GM12892 (cell line): ENCODE results near the gene EVI5L. TPM values are rescaled to one million over a fixed set of nuclear protein-coding genes. Genes with fewer than 3 reads are reported as not detected.
A peak's percentile ranks its signal among the peaks of the same experiment; 100 is the strongest.
"Not testable (repeated sequence)": the region's sequence is repeated elsewhere in the genome, so short reads cannot be mapped to it uniquely, and the experiment has no call there.

ENCODE experiments used
- DNase-seq: peaks from one replicate; pipeline ENCODE4 v3.0.0; 2011; ENCODE audit not compliant: insufficient read length
- FAIRE-seq: peaks from 2 replicates; lab custom pipeline; 2011; peaks lifted over from hg19 to GRCh38; lab: Jason Lieb, UNC
- POLR2A ChIP-seq: IDR thresholded peaks from 2 replicates; pipeline ENCODE4 v1.6.1; 2011; ENCODE audit warnings: low read depth, low read length, control low read depth
- POLR2AphosphoS5 ChIP-seq: IDR thresholded peaks from 2 replicates; pipeline ENCODE4 v1.6.1; 2011; ENCODE audit warnings: low read depth, low read length, control low read depth
- TAF1 ChIP-seq: IDR thresholded peaks from 2 replicates; pipeline ENCODE4 v1.6.1; 2011; ENCODE audit warnings: low read depth, mild to moderate bottlenecking, control low read depth, low read length, borderline replicate concordance
- polyA plus RNA-seq: library from polyadenylated mRNA; unstranded; fragments of >200 nt; gene quantifications from one replicate; pipeline ENCODE4 v1.2.1, GENCODE V29; 2012; ENCODE audit warnings: missing spikeins, inconsistent platforms; ENCODE audit not compliant: missing spikeins

EVI5L gene
- polyA plus RNA-seq = 7.0 TPM

- peak; percentile 100 for FAIRE-seq
- DNase-seq = peak; percentile 99
- TF ChIP-seq POLR2A (no peak), TAF1 (no peak; the same call in 1 of the 2 replicates), POLR2AphosphoS5 (no peak)
Measured at GRCh38 chr19:7829561-7830271, at the start of gene EVI5L. TSS of gene EVI5L (plus strand) at chr19:7830218. CDS start at chr19:7846543, 16,325 bp downstream.

DNA sequence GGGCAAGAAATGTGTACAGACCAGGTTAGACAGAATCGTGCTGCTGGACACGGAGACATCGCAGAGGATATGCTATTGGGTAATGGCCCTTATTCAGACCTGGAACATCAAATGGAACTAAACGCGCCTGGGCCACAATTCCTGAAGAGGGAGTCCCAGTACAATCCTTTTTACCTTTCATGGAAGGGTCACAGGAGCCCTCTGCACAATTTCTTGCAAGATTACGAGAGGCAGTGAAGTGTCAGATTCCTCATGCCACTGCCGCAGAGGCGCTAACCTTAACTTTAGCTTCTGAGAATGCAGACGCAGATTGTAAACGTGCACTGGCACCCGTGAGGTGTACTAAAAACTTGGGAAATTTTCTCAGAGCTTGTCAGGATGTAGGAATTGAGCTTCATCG lies 48.9 kb upstream of the EVI5L start:
- DNase-seq (no peak), FAIRE-seq (no peak)
- TF ChIP-seq POLR2AphosphoS5 (no peak), POLR2A (no peak), TAF1 (no peak)

- TF ChIP-seq POLR2A = no peak
- TF ChIP-seq TAF1 = no peak
- DNase-seq (no peak), FAIRE-seq (no peak)
Measured at GRCh38 chr19:7783991-7784423, 46.0 kb upstream of the EVI5L start.

DNA sequence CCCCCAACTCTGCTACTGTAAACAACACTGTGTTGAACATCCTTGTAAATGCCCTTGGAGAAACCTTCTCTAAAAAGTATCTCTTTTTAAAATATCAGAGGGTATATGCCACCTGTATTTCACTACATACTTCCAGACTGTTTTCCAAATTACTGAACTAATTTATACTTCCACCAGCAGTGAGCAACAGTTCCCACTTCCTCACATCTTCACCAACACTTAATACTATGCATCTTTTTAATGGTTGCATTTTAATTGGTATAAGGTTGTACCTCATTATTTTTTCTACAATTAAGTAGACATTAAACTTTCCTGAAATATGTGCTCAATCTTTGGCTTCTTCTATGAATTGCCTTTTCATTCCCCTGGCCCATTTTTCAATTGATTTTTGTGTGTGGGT lies 45.2 kb upstream of the EVI5L start:
- no peak for FAIRE-seq
- DNase-seq = no peak
- TF ChIP-seq POLR2AphosphoS5 (no peak), POLR2A (no peak), TAF1 (no peak)

DNA sequence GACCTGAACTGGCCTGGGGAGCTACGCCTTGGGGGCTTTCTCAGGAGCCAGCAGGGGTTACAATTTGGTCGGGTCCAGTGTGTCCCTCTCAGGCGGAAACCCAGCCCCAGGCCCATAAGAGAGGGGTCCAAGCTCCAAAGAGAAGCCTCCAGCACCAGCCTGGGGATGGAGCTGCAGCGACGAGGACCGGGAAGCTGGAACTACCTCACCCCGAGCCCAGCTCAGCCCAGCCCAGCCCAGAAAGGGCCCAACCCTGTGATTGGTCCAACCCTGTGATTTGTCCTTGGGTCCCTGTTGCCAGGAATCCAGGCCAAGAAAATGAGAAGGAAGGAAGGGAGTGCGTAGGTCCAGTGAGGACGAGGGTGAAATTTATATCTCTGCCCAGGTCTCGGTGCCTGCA lies 42.9 kb upstream of the EVI5L start:
- TF ChIP-seq POLR2AphosphoS5 (no peak), POLR2A (no peak), TAF1 (no peak)
- no peak for FAIRE-seq

GRCh38 chr19:7787602-7788177 lies 42.3 kb upstream of the EVI5L start:
- FAIRE-seq (no peak), DNase-seq (no peak)

More for the DNA sequence above, 42.9 kb upstream of the EVI5L start:
- DNase-seq = no peak

GRCh38 chr19:7788178-7788932 lies 41.7 kb upstream of the EVI5L start:
- TF ChIP-seq POLR2A = no peak
- TF ChIP-seq TAF1 = no peak
- TF ChIP-seq POLR2AphosphoS5 = no peak
- no peak for DNase-seq
- no peak for FAIRE-seq

More at GRCh38 chr19:7787602-7788177, 42.3 kb upstream of the EVI5L start:
- TF ChIP-seq TAF1 = no peak
- TF ChIP-seq POLR2A = no peak
- no peak for TF ChIP-seq POLR2AphosphoS5

- DNase-seq = no peak
- TF ChIP-seq POLR2AphosphoS5 = no peak
- no peak for TF ChIP-seq POLR2A
- no peak for TF ChIP-seq TAF1
- no peak for FAIRE-seq
Measured at GRCh38 chr19:7788933-7789323, 41.1 kb upstream of the EVI5L start.

DNA sequence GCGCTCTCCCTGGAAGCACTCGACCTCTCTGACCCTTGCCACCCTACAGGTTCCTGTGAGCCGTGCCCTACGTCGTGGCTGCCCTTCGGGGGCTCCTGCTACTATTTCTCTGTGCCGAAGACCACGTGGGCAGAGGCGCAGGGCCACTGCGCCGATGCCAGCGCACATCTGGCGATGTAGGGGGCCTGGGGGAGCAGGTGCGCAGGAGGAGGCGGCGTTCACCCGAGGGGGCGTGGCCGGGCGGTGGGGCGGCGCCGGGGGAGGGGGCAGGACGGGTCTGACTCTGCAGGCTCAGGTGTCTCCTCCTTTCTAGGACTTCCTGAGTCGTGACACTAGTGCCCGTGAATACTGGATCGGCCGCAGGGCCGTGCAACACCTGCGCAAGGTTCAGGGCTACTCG lies 40.6 kb upstream of the EVI5L start:
- no peak for TF ChIP-seq POLR2A
- no peak for TF ChIP-seq TAF1
- TF ChIP-seq POLR2AphosphoS5 = no peak
- DNase-seq (no peak), FAIRE-seq (no peak)

DNA sequence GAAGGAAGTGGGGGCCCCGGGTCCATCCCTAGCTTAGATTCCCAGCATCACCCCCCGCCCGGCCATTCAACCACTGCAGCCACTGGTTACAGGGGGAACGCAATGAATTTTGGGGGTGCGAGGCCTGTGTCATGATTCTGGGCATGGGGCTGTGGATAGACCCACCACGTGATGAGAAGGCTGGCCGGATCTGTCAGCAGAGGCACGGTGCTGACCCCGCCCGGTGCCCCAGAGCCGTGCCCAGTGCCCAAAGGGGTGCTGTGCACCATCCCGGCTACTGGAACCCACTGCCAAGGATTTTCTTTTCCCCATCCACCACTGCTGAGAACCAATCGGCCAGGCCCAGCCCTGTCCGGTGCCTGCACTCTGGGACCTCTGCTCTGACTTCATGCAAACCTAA lies 39.6 kb upstream of the EVI5L start:
- no peak for DNase-seq
- FAIRE-seq = no peak
- no peak for TF ChIP-seq POLR2A
- TF ChIP-seq TAF1 = no peak
- TF ChIP-seq POLR2AphosphoS5 = no peak

DNA sequence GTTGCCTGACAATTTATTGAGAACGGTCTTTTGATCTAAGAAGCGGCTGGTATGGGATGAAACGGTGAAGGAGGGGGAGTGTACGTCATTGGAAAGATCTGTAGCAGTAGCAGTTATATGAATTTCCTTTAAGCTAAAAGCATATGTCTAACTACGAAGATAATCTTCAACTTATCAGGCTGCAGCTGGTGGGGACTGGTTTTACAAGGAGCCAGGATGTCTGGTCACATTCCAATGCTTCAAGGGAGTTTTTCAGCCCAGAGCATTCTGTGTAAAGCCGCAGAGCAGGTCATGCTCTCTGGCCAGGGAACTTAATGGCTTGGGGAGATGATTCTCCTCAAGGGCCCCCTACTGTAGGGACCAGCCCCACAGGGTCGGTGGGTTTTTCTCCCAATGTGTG lies 37.7 kb upstream of the EVI5L start:
- FAIRE-seq = no peak
- TF ChIP-seq POLR2A (no peak), TAF1 (no peak), POLR2AphosphoS5 (no peak)
- DNase-seq = no peak

GRCh38 chr19:7792701-7793100 lies 37.3 kb upstream of the EVI5L start:
- DNase-seq, FAIRE-seq: not testable (repeated sequence)
